Measurements from ENCODE around the gene ARFIP2. TPM values are rescaled to one million over a fixed set of nuclear protein-coding genes. Genes with fewer than 3 reads are reported as not detected.
"Not testable (repeated sequence)": the region's sequence is repeated elsewhere in the genome, so short reads cannot be mapped to it uniquely, and the experiment has no call there.

The ARFIP2 gene, protein sequence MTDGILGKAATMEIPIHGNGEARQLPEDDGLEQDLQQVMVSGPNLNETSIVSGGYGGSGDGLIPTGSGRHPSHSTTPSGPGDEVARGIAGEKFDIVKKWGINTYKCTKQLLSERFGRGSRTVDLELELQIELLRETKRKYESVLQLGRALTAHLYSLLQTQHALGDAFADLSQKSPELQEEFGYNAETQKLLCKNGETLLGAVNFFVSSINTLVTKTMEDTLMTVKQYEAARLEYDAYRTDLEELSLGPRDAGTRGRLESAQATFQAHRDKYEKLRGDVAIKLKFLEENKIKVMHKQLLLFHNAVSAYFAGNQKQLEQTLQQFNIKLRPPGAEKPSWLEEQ
- 10 to 100 TPM; 49.2 to 50.7 TPM for total RNA-seq

DNA sequence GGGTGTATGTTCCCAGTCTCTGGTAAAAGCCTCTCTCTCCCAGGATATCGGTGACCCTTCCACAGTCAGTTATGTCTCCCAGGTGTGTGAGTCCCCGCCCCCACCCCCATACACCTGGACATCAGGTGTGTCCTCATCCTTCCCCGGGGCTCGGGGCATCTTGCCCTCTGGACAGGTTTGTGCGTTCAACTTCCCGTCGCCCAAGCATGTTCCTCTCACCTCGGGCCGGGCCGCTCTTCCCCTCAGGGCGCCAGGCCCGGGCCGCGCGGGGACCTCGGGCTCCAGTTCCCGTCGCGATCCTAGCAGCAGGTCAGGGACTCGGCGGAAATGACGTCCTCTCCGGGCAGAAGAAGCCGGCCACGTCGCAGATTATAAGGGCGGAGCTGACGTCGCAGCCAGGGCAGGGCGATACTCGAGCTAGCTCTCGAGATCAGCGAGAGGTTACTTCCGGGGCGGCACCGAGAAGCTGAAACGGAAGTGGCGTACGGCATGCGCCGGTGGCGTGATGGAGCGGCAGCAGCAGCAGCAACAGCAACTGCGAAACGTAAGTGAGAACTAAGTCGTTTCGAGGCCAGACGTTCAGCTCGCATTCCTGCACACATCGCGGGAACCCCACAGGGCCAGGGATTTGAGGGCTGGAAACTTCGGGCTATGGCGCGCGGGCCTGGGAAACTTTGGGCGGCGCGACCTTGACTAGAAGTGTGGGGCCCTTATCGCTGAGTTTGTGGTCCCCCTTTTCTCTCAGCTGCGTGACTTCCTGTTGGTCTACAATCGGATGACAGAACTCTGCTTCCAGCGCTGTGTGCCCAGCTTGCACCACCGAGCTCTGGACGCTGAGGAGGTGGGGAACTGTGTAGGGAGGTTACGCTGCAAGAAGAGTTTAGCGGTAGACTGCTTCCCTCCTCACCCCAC lies at the start of gene ARFIP2, which contains the start of gene TIMM10B:
TSS of gene ARFIP2 (minus strand) at position 320 of the 912 bp plus-strand sequence. CDS start 910 bp downstream, outside the sequence.
TSS of gene TIMM10B (plus strand) at position 490 of the 912 bp plus-strand sequence. CDS start at position 506, 16 bp downstream.
- ChIA-PET CTCF (interaction anchor here (1.0 to 1.7 kb wide), 4 partner anchors 19 to 102 kb away, joined by 3 to 5 read pairs (median 3); no protein-coding TSS in a partner anchor), POLR2A (interaction anchor here (0.9 to 1.8 kb wide), 8 partner anchors 7 to 138 kb away, joined by 3 to 10 read pairs (median 6); partner anchors contain the start of genes APBB1, ILK, RRP8 and SMPD1)

DNA sequence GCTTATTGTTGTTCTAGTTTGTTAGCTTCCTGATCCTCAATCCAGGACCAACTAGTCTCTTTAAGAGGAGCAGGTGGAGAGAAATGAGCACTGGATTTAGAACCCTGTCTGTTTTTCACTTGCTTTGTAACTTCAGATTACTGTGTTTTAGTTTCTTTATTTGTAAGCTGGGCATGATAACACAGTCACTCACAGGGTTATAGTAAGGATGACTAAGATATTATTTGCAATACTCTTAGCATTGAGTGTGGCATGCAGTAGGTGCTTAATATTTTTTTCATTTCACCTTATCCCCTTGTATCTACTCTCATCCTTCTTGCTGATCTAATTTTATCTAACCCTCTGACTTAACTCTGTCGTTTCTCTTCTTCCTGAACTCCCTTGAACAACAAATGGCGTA lies 49.7 kb upstream of the ARFIP2 start:
- ChIA-PET POLR2A (interaction anchor here (1.3 kb wide), 1 partner anchor 207 kb away, joined by 3 read pairs; no protein-coding TSS in a partner anchor), CTCF (interaction anchor here (0.6 to 3.0 kb wide), 16 partner anchors 8 to 181 kb away, joined by 3 to 19 read pairs (median 3); partner anchors contain the start of genes MRPL17 and TAF10)

DNA sequence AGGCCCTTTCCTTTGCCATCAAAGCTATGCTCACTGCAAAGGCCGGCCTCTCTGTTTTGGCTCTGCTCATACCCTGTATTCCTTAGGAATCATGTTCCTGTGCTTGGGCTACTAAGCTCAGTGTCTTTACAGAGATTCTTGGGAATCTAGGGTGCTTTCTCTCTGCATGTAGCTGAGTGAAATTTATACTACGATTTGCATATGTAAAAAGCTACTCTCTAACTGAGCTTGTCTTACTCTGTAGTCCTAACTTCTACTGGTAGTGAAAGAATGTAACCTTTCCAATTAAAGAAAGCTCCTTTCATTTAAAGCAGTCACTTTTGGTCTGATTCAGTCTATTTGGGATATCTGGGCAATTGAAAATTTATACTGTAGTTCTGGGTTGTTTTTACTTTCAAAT lies 48.1 kb upstream of the ARFIP2 start:
- ChIA-PET POLR2A (no interaction called here), CTCF (interaction anchor here (3.0 kb wide), 1 partner anchor 177 kb away, joined by 19 read pairs; no protein-coding TSS in a partner anchor)

DNA sequence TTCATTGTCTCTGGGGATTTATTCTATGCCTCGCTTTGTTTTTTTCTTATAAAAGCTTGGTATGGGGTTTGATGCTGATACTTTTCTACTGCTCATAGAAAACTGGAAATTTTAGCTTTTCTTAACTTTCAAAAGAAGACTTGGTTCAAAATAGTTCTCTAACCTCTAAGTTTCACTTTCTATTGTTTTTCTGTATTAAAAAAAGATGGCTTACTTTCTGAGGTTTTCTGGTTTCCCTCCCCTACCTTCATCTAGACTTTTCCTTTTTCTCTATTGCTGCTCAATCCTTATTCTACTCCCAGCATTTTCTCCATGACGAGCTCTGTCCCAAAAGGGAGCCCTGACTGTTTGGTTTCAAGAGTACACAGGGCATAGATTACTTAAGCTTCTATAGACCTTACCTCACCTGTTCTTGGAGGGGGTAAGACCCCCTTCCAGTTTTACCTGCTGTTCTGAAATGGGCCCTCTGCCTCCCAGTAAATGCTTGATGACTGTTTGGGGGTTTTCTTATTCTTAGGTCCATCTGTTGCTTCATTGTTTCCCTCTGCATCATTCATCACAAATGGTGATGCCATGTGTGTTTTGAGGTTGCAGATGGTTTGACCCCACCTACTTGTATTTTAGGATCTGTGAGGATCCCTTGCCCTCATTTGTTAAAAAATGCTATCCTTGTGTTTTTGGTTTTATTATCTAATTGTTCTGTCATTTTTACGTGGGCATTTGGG lies 45.4 kb upstream of the ARFIP2 start:
- POLR2A ChIA-PET: no interaction called here
- CTCF ChIA-PET: no interaction called here

DNA sequence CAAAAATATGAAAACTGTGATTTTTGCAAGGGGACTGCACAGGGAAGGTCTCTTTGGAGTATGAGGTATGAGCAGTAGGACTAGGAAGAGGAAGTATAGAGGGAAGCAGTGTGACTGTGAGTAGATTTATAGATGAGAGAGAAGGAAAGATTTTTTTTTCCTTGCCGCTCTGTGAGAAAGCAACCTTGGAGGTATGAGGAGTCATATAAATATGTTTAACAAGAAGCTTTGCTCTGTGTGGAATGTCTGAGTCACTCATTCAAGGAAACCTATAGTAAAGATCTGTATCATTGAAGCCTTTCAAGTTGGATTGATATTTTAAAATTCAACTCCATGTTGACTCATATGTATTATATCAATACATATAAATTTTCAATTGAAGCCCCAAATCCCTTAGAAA lies 42.1 kb upstream of the ARFIP2 start:
- POLR2A ChIA-PET: no interaction called here

DNA sequence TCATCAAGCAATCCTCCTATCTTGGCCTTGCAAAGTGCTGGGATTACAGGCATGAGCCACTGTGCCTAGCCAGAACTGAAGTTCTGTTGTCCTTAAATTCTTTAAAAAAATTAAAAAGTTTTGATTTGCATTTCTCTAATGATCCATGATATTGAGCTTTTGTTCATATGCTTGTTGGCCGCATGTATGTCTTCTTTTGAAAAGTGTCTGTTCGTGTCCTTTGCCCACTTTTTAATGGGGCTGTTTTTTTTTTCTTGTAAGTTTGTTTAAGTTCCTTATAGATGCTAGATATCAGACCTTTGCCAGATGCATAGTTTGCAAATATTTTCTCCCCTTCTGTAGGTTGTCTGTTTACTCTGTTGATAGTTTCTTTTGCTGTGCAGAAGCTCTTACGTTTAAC lies 40.8 kb upstream of the ARFIP2 start:
- POLR2A ChIA-PET, CTCF ChIA-PET: not testable (repeated sequence)

More for the DNA sequence above, 42.1 kb upstream of the ARFIP2 start:
- CTCF ChIA-PET: interaction anchor here (0.8 to 0.9 kb wide), 2 partner anchors 8 to 183 kb away, joined by 3 read pairs; no protein-coding TSS in a partner anchor

DNA sequence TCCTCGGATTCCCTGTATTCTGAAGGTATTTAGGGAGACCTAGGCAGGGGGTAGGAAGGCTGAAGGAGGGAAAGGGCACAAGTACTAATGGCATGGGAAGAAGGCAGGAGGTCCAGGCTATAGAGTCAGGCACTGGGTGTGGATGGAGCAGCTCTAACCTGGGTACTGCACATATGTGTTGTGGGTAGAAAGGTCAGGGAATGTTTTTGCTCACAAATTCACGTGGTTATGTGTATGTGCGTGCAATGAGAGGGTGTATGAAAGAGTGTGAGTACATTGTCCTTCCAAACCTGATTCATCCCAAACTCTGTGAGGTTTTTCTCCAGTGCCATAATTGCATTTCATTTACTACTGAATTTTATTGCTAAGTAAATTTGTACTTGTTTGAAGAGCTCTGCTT lies 39.1 kb upstream of the ARFIP2 start:
- CTCF ChIA-PET: no interaction called here
- POLR2A ChIA-PET: no interaction called here

DNA sequence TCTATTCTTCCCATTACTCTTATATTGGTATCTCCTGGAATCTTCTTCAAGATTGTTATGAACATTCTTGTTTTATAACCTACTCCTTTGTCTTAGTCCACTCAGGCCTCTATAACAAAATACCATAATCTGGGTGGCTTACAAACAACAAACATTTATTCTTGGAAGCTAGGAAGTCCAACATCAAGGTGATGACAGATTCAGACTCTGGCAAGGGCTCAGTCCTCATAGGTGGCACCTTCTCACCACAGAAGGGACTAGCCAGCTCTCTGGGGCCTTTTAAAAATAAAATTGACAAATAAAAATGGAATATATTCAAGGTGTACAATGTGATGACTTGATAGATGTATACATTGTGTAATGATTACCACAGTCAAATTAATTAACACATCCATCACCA lies 35.7 kb upstream of the ARFIP2 start:
- CTCF ChIA-PET: no interaction called here
- POLR2A ChIA-PET: no interaction called here

DNA sequence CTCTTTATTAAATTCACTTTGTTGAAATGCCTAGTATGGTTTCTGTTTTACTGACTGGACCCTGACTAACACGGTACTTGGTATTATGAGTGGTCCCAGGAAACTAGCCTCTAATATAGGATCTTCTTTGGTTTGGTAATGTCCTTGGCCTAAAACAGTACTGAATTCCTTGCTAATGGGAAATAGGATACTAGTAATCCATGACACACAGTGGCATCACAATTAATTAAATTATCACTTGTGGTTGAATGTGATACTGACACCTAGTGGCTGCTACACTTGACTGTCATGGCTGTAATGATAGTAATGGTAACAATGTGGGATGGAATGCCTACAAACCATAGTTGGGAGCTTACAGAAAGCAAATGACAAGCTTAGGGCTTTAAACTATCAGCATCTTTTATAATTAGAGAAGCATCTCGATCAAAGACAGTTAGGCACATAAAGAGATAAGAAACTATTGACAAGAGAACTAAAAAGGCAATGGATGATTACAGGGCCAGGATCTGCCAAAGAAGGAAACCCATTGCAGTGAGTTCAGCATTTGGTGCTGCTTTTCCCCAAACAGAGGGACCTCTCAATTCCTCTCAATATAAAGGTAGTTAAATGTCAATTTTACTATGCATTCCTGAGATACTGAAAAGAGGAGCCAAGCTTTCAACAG lies 24.6 kb upstream of the ARFIP2 start:
- CTCF ChIA-PET: interaction anchor here (0.7 to 1.9 kb wide), 6 partner anchors 17 to 127 kb away, joined by 3 to 6 read pairs (median 4); no protein-coding TSS in a partner anchor
- POLR2A ChIA-PET: no interaction called here

DNA sequence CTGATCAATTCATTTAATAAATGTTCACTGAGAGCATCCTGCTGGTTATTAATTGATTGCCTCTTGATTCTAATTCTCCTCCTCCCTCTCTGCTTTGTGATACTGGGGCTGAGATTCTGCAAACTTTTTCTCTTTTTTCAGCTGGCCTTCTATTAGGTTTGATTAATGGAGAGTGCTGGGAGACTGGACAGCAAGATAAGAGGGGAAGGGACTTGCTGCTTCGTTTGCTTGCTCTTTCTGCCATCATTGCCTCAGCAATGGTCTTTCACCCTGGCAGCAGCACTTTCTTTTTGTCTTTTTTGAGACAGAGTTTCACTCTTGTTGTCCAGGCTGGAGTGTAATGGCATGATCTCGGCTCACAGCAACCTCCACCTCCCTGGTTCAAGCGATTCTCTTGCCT lies 23.0 kb upstream of the ARFIP2 start:
- POLR2A ChIA-PET: no interaction called here
- CTCF ChIA-PET: interaction anchor here (1.2 kb wide), 2 partner anchors 125 to 251 kb away, joined by 4 read pairs; no protein-coding TSS in a partner anchor

DNA sequence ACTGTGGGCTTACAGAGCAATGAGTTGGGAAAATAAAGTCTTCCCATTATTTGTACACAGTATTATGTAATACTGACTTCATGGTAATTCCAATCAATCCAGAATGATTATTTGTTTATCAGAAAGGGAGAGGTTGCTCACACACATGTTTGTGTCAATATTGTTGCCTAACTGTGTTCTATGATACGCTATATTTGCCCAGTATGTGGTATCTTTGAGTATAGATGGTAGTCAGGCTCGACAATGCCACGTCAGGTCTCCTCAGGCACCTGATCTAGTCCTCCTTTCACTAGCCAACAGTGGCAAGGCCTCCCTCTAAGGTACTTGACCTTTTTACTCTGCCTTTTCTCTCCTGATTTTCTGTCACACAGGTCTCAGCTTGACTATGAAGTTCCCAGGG lies 21.3 kb upstream of the ARFIP2 start:
- CTCF ChIA-PET: no interaction called here
- POLR2A ChIA-PET: no interaction called here

DNA sequence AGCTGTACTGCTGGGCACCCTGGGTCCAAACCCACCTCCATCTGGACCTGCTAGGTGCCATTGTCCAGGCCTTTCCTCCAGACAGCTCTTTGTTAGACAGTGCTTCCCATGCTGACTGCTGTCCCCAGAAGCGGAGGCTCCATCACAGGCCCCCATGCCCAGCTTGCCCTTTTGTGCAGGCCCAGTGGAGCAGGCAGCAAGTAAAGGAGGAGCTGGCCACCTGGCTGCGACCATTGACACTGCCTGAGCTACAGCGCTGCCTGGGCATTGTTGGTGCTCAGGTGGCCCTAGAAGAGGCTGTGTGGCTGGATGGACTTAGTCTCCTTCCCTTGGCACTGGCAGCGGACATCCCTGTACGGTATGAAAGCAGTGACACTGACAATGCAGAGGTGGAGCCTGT lies 17.4 kb upstream of the ARFIP2 start:
- ChIA-PET CTCF (interaction anchor here (1.5 kb wide), 1 partner anchor 119 kb away, joined by 6 read pairs; no protein-coding TSS in a partner anchor), POLR2A (no interaction called here)

DNA sequence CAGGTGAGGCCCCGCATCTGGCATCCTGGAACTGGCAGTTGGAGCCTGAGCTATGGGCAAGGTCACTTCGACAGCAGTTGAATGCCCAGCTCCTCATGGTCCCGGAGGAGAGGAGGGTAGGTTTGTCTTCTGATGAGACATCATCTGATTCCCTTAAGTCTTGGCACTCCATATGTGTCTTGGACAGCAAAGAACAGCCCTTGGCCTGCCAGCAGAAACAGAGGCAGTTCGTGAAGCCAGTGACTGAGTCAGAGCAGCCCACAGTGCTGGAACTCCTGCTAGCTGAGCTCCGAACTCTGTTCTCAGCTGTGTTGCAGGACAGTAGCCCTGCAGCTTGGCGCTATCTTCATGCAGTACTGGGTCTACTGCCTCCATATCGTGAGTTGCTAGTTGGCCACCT lies 17.0 kb upstream of the ARFIP2 start:
- CTCF ChIA-PET: interaction anchor here (1.5 kb wide), 1 partner anchor 119 kb away, joined by 6 read pairs; no protein-coding TSS in a partner anchor
- POLR2A ChIA-PET: interaction anchor here (0.7 kb wide), 1 partner anchor 62 kb away, joined by 3 read pairs; no protein-coding TSS in a partner anchor

DNA sequence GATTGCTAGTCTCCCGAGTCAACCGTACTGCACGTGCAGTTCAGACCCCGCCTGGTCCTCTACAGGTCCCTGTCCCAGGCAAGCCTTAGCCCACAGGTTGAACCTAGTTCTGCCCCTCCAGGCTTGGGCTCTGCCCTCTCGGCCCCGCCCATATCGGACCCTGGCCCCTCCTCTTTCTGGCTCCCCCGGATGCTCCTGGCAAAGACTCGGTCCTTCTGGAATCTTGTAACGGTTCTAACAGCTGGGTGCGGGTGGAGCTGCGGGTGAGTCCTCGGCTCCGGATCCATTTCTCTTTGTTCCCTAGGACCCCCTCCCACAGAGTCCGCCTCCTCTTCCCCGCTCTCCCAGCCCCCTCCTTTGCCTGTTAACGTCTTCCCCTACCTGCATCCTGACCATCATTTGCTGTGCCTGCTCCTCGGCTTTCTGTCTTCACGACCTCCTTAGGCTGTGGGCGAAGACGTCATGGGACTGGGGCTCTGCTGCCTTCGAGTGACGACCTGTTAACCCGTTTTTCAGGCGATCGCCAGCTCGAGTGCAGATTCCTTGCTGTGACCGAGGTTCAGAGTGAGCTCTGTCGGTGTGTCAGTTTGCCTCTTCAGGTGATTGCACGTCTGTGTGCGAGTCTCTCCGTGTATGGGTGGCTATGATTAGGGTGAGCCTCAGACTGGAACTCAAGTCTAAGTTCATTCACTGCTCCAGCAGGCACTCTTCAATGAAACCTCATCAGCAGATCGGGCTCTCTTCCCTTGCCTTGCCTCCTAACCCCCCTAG lies 16.1 kb upstream of the ARFIP2 start, which contains the start of gene DNHD1:
TSS of gene DNHD1 (plus strand) at position 212 of the 771 bp plus-strand sequence. CDS start 936 bp downstream, outside the sequence.
- POLR2A ChIA-PET: interaction anchor here (0.7 kb wide), 1 partner anchor 63 kb away, joined by 3 read pairs; no protein-coding TSS in a partner anchor
- CTCF ChIA-PET: interaction anchor here (0.9 to 1.5 kb wide), 2 partner anchors 15 to 118 kb away, joined by 3 to 6 read pairs; no protein-coding TSS in a partner anchor

DNA sequence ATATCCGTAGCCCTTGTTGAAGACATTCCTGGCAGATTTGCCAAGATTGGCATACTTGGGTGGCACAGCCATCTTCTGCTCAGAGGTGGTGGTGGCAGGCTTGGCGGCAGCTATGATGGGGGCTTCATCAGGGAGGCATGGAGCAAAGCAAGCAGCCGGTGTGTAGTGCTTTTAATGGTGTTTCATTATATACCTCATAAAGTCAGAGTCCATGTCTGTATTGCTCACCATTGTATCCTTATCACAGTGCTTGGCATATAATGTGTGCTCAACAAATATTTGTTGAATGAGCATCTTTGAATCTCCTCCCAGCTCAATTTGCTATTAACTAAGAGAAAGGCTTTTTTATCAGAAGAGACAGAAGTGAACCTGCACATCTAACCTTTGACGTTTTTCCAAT lies 8.2 kb upstream of the ARFIP2 start:
- CTCF ChIA-PET: interaction anchor here (0.8 to 1.5 kb wide), 2 partner anchors 17 to 46 kb away, joined by 3 read pairs; no protein-coding TSS in a partner anchor
- POLR2A ChIA-PET: interaction anchor here (0.6 kb wide), 1 partner anchor 10 kb away, joined by 3 read pairs; no protein-coding TSS in a partner anchor

DNA sequence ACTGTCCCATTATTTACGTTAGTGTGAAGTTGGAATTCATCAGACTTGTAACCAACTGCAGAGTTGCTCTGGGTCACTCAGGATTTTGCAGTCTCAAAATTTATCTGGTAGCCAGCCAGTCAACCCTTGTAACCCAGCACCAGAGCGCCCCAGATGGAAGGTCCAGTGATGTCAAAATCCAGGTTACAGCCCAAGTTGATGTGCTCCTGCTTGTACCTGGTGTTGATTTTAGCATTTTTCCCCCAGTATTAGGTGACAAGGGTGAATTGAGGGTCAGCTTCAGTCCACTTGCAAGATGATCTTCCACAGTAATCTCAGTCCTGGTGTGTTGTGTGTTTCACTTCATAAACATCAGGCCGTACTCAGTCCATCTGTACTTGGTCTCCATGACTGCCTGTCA lies 7.7 kb upstream of the ARFIP2 start:
- POLR2A ChIA-PET: no interaction called here
- CTCF ChIA-PET: interaction anchor here (0.8 to 1.5 kb wide), 2 partner anchors 17 to 45 kb away, joined by 3 read pairs; no protein-coding TSS in a partner anchor

DNA sequence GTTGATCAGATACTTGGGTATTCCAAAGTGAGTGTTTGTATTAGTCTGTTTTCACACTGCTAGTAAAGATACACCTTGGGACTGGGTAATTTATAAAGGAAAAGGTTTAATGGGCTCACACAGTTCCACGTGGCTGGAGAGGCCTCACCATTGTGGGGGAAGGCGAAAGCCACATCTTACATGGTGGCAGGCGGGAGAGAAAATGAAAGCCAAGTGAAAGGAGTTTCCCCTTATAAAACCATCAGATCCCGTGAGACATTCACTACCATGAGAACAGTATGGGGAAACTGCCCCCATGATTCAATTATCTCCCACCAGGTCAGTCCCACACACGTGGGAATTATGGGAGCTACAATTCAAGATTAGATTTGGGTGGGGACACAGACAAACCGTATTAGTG lies 7.2 kb upstream of the ARFIP2 start:
- ChIA-PET CTCF (interaction anchor here (1.5 kb wide), 1 partner anchor 18 kb away, joined by 3 read pairs; no protein-coding TSS in a partner anchor), POLR2A (no interaction called here)
